AG09309 (cell line): Measurements from ENCODE around the gene PIP5K1C.

Source experiments
- DNase-seq: peaks from one replicate; pipeline ENCODE4 v3.0.0-alpha.2; 2010; ENCODE audit warnings: low read depth
- H3K4me3 ChIP-seq: 2 replicates; pipeline ENCODE4 v1.5.1; 2011; ENCODE audit warnings: mild to moderate bottlenecking, low read depth, low read length, moderate library complexity; ENCODE audit not compliant: control insufficient read depth
- TF ChIP-seq, protein P1 (sequence below): IDR thresholded peaks from 2 replicates; pipeline ENCODE4 v1.5.1; 2011; ENCODE audit warnings: mild to moderate bottlenecking, low read depth, low read length, inconsistent platforms; ENCODE audit not compliant: insufficient read depth, control insufficient read depth; ENCODE audit errors: missing control alignments

Gene PIP5K1C

DNA sequence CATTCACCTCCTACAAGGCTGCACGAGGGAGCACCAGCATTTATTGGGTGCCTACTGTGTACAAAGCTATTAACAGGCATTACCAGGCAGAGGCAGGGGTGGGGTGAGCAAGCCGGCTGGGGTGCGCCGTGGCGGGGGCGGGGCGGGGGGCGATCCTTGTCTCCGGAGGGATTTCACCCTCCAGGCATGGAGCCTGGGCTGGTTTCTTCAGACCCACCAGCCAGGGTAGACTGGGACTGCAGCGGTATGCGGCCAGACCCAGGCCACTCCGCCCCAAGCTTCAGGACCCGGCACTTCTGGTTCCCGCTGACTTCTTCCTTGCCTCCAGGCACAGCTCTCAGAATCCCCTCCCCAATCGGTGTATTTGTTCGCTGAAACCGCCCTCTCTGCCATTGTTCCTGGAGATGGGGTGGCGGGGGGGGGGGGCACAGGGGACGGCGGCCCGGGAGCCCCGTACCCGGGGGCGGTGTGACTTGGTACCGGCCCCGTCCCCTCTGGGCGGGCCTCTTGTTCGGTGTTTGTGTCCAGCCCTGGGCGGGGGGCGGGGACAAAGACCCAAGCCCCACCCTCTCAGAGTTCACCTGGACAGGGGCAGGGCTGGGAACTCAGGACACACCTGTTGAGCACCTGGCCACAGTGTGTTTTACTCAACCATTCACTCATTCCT, 22.3 kb upstream of the PIP5K1C start:
- H3K4me3 ChIP-seq, result no peak overlapping the region
- TF ChIP-seq, protein P1, sequence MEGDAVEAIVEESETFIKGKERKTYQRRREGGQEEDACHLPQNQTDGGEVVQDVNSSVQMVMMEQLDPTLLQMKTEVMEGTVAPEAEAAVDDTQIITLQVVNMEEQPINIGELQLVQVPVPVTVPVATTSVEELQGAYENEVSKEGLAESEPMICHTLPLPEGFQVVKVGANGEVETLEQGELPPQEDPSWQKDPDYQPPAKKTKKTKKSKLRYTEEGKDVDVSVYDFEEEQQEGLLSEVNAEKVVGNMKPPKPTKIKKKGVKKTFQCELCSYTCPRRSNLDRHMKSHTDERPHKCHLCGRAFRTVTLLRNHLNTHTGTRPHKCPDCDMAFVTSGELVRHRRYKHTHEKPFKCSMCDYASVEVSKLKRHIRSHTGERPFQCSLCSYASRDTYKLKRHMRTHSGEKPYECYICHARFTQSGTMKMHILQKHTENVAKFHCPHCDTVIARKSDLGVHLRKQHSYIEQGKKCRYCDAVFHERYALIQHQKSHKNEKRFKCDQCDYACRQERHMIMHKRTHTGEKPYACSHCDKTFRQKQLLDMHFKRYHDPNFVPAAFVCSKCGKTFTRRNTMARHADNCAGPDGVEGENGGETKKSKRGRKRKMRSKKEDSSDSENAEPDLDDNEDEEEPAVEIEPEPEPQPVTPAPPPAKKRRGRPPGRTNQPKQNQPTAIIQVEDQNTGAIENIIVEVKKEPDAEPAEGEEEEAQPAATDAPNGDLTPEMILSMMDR, result no peak
- DNase-seq, result no peak

DNA sequence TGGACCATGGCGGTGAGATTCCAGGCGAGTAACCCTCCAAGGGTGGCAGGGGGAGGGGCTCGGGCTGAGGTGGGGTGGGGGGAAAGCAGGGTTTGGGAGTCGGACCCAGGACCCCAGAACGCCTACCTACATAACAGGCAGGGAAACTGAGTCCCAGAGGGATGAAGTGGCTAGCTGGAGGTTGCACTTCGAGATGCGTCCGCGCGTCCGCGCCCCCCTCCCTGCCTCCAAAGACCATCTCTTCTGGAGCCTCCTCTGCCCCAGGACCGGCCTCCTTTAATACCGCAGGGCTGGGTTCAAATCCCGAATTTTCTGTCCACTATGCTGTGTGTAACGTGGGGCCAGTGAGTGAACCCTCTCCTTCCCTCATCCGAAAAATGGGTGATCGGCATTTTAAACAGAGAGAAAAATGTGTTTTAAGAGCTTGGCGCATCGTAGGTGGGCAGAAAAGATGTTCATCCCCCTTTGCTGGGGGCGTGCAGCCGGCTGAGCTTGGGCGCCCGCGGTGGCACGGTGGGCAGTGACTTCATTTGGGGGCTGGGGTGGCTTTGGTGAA, 21.7 kb upstream of the PIP5K1C start:
- TF ChIP-seq, protein P1, result no peak
- DNase-seq, result no peak
- no peak overlapping the region for H3K4me3 ChIP-seq

DNA sequence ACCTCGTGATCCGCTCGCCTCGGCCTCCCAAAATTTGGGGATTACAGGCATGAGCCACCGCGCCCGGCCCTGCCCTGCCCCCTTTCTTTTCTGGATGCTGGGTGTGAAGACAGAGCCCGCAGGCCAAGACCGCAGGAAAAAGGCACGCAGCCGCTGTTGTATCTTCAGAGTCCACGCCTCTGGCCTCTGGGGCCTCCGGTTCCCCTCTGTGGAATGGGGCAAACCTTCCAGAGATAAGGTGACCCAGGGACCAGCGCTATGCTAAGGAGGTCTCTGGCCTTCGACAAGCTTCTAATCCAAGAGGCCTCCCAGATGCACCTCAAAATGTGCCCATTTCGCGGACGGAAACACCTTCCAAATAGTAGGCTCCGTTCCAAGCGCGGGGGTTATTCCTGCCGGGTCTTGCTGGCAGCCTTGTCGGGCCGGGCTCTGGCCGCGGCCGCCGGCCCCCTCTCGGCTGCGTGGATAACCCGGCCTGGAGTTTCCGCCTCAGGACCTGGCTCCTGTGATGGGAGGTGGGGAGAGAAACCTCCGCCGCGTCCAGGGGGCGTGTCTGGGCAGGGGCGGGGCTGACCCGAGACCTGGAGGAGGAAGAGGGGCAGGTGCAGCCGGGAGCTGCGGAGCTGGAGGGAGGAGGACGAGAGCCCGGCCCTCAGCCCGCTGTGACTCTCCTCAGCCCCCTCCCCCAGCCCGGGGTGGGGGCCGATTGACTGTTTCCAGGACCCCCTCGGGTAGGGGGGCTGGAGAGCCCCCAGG, 21.0 kb upstream of the PIP5K1C start:
- DNase-seq, result peak; percentile 23
- no peak overlapping the region for H3K4me3 ChIP-seq
- TF ChIP-seq, protein P1, result no peak

DNA sequence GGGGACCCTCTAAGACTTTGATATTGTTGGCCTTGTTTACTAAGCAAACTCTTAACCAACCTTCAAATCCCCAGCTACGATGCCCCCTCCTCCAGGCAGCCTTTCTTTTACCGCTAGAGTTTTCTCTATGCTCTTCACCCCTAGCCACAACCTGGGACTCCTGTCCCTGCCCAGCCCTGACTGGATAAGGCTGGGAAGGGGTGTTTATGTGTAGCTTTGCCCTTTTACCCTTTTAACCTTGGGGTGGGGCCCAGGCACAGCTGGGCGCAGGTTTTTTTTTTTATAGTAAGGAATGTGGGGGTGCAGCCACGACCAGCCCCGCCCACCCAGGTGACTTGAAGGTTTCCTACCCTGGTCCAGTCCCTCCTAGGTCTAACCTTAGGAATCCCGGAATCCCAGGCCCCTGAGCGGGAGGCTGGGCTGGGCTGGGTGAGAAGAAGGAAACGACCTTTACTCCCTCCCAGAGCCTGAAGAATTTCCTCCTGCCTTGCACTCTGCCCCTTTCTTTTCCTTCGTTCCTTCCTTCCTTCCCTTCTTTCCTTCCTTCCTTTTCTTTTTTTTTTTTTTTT, 20.2 kb upstream of the PIP5K1C start:
- no peak overlapping the region for H3K4me3 ChIP-seq
- no peak for DNase-seq
- TF ChIP-seq, protein P1, result no peak

DNA sequence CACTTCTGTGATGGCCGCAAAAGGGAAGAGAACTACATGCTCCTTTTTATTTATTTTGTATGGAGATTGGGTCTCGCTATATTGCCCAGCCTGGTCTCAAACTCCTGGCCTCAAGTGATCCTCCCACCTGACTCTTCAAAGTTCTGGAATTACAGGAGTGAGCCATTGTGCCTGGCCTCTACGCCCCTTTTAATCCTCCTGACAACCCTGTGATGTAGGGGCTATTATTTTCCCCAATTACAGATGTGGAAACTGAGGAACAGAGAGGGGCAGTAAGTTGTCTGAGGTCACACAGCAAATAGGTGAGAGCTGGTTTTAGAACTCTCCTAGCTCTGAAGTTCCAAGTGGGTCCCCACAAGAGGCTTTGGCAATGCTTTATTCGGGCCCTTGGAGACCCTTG, 19.6 kb upstream of the PIP5K1C start:
- no peak overlapping the region for H3K4me3 ChIP-seq
- no peak for DNase-seq
- TF ChIP-seq, protein P1, result no peak

DNA sequence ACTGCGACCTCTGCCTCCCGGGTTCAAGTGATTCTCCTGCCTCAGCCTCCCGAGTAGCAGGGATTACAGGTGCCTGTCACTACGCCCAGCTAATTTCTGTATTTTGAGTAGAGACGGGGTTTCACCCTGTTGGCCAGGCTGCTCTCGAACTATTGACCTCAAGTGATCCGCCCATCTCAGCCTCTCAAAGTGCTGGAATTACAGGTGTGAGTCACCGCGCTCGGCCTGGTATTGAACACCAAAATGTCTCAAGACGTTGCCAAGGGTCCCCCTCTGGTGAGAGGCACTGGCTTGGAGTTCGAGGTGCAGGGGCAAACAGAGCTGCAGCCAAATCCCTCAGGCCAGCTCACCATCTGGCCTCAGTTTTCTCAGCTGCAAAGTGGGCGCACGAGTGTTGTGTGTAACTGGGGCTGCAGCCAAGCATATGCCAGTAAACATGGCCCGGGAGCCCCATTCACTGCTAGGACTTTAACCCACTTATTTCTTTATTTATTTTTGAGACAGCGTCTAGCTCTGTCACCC, 15.9 kb upstream of the PIP5K1C start:
- TF ChIP-seq, protein P1, result no peak
- no peak overlapping the region for H3K4me3 ChIP-seq
- no peak for DNase-seq
